ENCODE data around the gene BRS3.

DNA sequence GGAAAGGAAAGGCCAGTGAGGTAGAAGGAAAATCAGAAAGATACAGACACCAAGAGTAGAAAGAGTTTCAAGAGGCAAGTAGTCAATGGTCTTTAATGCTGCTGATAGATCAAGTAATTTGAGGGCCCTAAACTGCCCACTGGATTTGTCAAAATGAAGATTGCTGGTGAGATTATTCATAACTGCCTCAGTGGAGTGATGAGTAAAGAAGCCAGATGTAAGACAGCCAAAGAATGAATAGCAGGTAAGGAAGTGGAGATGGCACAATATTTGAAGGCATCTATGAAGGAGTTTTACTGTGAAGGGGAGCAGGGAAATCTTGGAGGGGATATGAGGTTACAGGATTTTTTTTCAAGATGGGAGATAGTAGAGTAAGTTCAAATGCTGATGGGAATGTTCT is 39.8 kb upstream of the BRS3 start:
- TF ChIP-seq CTCF (optimal IDR thresholded peaks at IDR 0.05 in 1 of 3, IDR thresholded peaks at IDR 0.05 in 1 of 3, conservative IDR thresholded peaks at IDR 0.05 in 1 of 3; ENCODE audit: extremely low read depth in 1 of 3, insufficient read depth in 2 of 3, low read length in 3 of 3) (no peak), EZH2 (IDR thresholded peaks at IDR 0.05; ENCODE audit: low read length) (no peak)
